Thyroid gland (tissue), 4 donors: ENCODE results near the gene CHMP6.

Experiments used
- CTCF ChIP-seq, 6 experiments: fragments of 200-600 bp in 3 of 6; fragments of 450-650 bp in 3 of 6; sonication (generic) in 3 of 6; IDR thresholded peaks; one replicate each; pipeline ENCODE4 v1.5.1; 2016 to 2019; ENCODE audit warnings: antibody characterized with exemption in 6 of 6, mild to moderate bottlenecking in 2 of 6, inconsistent platforms in 1 of 6, moderate library complexity in 1 of 6
- POLR2A ChIP-seq, 2 donors: fragments of 450-650 bp; IDR thresholded peaks; one replicate each; pipeline ENCODE4 v1.6.1; 2017; ENCODE audit warnings: antibody characterized with exemption in 2 of 2, mild to moderate bottlenecking in 2 of 2, moderate library complexity in 1 of 2

GRCh38 chr17:80980397-80981061, 11.1 kb upstream of the CHMP6 start:
- TF ChIP-seq CTCF (IDR thresholded peaks at IDR 0.05) (no peak), POLR2A (IDR thresholded peaks at IDR 0.05) (no peak)
